ENCODE measurements around the gene NR1H3.
A peak's percentile ranks its signal among the peaks of the same experiment; 100 is the strongest.
"Not testable (repeated sequence)": the region's sequence is repeated elsewhere in the genome, so short reads cannot be mapped to it uniquely, and the experiment has no call there.

NR1H3 gene

DNA sequence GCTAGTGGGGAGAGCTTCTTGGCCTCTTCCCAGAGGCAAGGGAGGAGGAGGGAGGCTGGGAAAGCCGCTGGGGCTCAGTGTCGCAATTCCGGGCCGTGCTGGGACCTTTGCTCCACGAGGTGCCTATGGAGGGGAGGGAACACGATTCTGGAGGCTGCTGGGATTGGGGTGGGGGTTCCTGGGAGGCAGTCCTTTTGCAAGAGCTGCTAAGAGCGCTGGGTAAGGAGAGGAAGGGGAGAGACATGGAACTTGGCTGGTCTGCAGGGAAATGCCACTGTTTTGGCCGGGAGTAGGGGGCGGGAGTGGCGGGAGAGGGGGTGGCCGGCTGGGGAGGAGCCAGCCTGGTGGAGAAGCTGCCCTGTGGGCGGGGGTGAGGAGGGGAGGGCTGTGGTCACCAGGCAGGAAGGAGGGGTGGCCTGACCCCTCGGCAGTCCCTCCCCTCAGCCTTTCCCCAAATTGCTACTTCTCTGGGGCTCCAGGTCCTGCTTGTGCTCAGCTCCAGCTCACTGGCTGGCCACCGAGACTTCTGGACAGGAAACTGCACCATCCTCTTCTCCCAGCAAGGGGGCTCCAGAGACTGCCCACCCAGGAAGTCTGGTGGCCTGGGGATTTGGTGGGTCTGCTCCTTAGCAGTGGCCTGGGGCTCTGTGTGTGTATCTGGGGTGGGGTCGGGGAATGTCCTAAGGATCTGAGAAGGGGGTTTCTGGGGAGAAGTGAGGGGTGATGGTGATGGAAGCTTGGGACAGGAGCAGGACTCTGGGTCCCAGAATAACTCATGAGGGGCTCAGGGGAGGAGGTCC, at the start of gene NR1H3:
TSS of gene NR1H3 (plus strand) at position 480 of the 800 bp plus-strand sequence. CDS start 1,221 bp downstream, outside the sequence.
- DNase-seq = peak in 29 of 58 donors; percentile 21 to 72 (median 39)

DNA sequence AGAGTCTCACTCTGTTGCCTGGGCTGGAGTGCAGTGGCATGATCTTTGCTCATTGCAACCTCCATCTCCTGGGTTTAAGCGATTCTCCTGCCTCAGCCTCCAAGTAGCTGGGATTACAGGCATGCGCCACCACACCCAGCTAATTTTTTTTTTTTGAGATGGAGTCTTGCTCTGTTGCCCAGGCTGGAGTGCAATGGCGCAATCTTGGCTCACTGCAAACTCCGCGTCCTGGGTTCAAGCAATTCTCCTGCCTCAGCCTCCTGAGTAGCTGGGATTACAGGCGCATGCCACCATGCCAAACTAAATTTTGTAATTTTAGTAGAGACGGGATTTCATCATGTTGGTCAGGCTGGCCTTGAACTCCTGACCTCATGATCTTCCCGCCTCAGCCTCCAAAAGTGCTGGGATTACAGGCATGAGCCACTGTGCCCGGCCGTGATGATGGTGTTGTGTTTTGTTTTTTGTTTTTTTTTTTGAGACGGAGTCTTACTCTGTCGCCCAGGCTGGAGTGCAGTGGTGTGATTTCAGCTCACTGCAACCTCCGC, 49.7 kb upstream of the NR1H3 start:
- not testable (repeated sequence) for DNase-seq

DNA sequence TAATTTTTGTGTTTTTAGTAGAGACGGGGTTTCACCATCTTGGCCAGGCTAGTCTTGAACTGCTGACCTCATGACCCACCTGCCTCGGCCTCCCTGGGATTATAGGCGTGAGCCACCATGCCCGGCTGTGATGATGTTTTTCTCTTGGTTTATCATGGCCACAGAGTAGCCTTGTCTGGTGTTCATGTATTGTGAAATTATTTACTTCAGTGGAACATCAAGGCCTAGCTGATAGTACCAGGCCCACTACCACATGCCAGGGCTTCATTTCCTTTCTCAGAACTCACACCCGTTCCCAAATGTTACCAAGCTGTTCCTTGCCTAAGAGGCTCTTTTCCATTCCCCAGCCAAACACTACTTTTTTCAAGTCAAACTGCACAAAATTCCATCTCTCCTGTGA, 49.2 kb upstream of the NR1H3 start:
- DNase-seq = no peak

DNA sequence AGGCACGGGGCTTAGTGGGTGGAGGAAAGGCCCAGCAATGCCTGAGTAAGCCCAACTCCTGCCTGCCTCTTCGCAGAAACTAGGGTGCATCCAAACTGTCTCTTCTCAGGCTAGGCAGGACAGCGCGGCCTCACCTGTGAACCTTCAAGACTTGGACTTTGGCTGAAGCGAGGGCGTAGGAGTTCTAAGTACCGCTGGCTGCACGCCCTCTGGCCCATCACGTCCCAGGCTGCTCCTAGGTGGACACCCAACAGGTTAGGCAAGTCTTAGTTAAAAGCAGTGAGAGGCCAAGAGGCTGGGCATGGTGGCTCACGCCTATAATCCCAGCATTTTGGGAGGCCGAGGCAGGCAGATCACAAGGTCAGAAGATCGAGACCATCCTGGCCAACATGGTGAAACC, 44.9 kb upstream of the NR1H3 start:
- DNase-seq = no peak

DNA sequence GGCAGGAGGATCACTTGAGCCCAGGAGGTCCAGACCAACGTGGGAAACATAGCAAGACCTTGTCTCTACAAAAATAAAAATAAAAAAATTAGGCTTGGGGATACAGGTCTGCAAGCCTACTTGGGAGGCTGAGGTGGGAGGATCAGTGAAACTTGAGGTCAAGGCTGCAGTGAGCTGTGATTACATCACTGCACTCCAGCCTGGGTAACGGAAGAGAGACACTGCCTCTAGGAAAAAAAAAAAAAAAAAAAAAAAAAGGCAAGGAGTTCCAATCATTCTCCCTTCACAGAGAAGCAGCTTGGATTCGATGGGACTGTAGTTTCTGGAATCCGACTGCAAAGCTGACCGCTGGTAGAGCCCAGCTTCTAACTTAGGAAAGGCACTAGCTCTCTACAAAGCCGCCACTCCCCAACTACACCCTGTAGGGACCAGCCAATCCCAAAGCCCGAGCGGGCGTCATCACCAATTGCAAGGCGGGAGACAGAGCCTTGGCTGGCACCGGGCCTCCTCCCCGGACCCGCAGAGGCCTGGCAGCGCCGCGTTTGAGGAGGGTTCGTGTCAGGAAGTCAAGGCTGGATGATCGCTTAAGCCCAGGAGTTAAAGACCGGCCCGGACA, 43.7 kb upstream of the NR1H3 start:
- DNase-seq = peak; percentile 13 to 96 (median 90)

DNA sequence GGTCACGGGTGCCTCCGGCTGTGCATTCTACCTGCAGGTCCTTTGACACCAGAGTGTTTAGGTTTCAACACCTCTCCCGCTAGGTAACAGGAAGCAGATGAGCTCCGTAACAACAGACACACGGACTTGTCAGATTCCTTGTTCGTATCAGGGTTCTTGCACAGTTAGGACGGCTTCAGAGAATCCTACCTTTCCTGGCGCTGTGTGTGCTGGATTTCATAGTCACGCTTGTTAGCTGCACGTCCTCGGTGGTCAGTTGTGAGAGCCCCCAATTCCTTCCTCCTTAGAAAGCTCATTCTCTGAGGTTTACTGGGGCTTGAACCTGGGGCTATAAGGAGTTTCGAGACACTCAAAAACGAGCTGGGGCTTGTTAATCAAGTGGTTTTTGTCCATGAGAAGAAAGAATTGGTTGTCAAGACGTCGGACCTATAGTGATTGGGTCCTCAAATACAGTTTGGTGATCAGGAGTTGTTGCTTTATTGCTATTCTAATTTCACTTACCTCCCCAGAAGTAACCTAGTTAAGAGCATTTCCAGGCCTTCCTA, 42.4 kb upstream of the NR1H3 start:
- DNase-seq = no peak

DNA sequence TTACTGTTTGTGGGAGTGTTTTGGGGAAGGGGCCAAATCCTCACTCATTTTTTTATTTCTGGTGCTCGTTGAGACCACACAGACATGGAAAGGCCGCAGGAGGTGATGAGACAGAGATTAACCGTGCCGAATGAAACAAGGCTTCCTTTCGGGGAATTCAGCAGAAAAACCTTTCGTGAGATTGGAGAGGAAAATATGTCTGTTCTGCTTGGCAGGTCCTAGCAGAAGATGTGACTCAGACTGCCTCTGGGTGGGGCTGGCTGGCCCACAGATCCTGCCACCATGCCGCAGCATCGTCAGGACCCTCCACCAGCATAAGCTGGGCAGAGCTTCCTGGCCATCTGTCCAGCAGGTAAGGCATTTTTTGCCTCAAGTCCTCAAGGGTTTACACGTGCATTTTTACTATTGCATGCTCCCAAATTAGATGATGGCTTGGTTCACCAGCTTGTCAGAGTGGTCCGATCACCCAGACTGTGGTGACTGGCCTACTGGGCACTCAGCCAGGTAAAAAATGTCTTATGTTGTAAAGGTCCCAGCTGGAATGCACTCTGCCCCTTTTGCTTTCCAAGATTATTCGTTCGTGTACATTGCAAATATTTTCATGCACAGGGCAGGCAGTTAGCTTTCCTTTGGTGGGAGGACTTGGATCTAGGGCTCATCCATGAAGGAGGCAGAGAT, 41.5 kb upstream of the NR1H3 start:
- DNase-seq = peak in 17 of 58 donors; percentile 2 to 61 (median 25)

DNA sequence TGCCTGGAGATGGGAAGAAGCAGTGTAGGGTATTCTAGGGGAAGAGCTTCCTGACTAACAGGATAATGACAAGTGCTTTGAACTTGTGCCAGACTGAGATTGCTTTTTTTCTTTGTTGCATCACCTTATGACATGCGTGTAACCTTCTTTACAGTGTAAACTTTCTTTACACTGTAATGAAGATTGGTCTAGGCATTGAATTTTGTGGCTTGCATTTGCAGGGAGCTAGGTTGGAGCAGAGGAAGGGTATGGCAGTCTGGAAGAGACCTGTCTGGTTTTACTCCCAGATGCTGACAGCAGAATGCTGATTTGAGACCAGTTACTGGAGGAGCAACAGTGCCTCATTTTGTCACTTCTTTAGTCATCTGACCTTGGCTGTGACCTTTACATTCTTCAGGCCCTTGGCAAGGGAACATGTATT, 37.4 kb upstream of the NR1H3 start:
- DNase-seq = no peak

DNA sequence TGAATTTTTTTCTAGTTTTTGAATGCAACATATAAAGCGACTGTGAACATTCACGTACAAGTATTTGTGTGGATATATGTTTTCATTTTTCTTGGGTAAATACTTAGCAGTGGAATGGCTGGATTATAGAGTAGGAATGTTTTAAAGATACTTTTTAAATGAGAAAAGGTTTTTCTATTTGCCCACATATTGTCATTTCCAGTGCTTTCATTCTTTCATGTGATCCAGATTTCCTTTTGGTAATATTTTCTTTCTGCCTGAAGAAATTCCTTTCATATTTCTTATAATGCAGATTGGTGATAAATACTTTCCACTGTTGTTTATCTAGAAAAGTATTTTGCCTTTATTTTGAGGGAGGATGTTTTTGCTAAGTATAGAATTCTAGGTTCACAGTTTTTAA, 35.1 kb upstream of the NR1H3 start:
- no peak for DNase-seq

DNA sequence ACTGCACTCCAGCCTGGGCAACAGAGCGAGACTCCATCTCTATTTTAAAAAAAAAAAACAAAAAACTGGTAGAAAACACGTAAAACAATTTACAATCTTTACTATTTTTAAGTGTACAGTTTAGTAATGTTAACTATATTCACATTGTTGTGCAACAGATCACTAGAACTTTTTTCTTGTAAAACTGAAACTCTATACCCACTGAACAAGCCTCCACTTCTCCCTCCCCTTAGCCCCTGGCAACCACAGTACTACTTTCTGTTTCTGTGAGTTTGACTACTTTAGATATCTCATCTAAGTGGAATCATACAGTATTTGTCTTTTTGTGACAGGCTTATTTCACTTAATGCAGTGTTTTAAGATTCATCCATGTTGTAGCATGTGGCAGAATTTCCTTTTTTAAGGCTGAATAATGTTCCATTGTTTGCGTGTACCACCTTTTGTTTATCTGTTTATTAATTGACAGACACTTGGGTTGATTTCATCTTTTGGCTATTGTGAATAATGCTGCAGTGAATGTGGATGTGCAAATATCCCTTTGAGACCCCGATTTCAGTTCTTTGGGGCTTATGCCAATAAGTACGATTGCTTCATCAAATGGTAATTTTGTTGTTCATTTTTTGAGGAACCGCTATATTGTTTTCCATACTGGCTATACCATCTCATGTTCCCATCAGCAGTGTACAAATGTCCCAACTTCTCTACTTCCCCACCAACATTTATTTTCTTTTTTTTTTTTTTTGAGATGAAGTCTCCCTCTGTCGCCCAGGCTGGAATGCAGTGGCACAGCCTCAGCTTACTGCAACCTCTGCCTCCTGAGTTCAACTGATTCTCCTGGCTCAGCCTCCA, 32.0 kb upstream of the NR1H3 start:
- no peak for DNase-seq

DNA sequence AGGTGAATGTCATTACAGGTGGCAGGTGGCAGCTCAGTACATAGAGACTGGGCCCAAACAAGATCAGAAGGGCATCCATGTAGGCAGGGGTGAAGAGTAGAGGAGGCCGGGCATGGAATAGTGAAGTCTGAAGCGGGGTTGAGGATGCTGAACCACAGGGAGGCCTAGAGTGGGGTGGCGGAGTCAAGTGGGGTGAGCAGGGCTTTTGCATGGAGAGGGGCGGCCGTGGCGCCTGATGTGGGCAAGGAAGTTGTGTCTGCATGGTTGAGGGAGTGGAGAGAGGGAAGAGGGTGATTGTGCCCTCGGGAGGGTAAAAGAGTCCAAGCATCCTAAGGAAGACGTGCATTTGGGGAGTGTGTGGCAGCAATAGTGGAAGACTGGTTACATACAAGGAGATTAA, 28.6 kb upstream of the NR1H3 start:
- no peak for DNase-seq

DNA sequence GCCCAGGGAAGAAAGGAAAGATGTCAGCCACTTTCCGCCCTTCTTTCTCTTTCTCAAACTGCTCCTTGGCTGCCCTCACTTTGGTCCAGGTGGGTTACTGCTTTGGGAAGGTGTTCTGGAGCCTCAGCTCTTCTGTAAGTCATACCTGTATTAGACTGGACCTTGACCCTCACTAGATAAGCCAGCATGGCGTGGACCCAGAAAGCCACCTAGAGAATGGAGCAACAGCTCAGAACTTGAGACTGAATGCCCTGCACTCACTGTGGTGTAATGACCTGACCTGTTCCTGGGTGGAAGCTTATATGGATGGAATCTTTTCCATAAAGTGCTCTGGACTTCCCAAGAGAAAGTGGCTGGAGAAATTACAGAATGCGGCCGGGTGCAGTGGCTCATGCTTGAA, 24.7 kb upstream of the NR1H3 start:
- DNase-seq = no peak

DNA sequence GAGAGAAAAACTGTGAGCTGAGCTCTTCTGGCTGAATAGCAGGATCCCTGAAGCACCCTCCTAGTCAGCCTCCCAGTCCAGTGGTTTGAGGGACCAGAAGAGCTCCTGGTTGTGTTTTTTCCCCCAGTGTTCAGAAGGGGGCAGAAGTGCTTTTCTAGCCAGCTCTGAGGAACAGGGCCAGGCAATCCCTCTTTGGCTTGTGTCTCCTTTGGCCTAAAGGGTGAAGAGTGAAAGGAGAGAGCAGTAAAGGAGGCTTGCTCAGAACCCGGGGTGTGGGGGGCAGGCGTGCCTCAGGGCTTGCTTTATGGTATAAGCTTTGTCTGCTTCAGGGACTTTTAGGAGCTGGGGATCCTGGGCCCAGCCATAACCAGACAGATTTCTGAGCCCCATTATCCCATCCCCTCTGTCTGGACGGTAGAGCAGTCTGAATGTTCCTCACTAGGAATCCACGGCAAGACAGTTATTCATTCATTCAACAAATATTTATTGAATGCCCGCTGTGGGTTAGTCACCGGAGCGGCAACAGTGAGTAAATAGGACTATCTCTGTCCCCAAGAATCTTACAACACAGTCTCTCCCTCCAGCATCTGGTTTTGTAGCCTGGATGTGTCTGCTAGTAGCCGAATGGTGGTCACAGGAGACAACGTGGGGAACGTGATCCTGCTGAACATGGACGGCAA, 23.7 kb upstream of the NR1H3 start:
- peak in 7 of 58 donors; percentile 3 to 35 (median 12) for DNase-seq

DNA sequence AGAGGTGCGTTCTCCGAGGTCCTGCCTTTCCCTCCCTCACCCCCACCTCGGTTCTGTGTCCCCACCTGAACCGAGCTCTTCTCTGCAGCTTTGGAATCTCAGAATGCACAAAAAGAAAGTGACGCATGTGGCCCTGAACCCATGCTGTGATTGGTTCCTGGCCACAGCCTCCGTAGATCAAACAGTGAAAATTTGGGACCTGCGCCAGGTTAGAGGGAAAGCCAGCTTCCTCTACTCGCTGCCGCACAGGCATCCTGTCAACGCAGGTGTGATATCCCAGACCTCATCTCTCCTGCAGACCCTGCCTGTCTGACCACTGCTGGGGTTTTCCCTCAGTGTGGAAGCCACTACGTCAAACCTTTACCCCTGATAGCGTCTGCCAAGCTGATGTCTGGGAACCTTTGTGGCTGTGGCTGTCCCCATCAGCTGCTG, 23.1 kb upstream of the NR1H3 start:
- DNase-seq = peak in 3 of 58 donors; percentile 10 to 36 (median 16)

DNA sequence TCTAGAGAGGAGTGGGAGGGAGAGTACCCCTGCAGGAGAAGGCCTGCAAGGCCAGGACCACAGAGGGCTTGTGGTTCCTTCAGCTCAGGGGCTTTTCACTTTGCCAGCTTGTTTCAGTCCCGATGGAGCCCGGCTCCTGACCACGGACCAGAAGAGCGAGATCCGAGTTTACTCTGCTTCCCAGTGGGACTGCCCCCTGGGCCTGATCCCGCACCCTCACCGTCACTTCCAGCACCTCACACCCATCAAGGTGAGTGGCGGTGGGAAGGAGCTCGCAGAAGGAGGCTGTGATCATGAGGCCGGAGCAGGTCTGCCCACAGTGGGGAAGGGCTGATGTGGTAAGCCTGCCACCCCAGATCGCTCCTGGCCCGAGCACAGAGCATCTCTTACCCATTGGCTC, 22.6 kb upstream of the NR1H3 start:
- DNase-seq = no peak

DNA sequence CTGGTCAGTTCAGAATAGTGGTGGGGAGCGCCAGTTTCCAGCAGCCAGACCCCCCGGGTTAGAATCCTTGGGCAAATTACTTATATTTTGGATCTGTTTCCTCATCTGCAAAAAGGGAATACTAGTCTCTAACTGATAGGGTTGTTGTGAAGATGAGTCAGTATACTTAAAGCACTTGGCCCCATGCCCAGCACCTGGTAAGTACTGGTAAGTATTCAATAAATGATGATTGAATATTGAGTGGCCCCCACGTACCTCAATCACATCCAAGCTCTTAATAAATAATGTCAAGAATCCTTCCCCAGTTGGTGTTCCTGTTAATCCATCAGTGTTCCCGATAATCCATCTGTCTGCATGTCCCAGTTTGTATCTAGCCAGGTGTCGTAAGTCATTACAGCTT, 21.3 kb upstream of the NR1H3 start:
- peak in 1 of 58 donors; percentile 8 for DNase-seq

DNA sequence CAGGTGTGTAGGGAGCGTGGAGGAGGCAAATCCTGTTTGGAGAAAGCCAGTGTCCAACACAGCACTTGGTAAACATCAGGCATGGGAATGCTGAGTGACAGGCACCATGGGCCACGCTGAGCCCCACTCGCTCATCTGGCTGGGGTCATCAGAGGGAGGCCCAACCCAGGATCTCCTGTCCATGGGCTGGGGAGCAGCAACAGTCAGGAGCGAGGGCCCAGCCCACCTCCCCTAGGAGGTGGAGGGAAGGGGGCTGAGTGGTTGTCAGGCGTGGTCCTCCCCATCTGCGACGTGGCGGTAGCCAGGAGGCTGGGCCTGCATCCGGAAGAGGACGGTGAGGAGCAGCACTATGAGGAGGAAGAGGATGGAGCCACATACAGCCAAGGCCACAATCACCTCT, 17.9 kb upstream of the NR1H3 start:
- DNase-seq = no peak

DNA sequence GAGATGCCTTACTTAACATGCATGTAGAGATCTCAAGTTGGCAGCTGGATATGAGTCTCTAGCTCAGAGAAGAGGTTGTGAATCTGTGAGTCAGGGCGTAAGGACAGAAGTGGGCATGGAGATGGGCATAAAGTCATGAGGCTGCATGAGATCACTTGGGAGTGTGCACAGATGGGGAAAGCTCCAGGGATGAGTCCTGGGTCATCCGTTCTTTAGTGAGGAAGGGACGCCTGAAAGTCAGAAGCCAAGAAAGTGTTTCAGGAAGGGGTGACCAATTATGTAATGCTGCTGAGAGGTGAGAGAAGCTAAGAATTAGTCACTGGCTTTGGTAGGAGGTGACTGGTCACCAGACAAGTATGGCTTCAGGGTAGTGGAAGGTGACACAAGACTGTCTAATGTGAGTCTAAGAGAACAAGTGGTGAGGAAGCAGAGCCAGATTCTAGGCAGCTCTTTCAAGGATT, 15.9 kb upstream of the NR1H3 start:
- no peak for DNase-seq

DNA sequence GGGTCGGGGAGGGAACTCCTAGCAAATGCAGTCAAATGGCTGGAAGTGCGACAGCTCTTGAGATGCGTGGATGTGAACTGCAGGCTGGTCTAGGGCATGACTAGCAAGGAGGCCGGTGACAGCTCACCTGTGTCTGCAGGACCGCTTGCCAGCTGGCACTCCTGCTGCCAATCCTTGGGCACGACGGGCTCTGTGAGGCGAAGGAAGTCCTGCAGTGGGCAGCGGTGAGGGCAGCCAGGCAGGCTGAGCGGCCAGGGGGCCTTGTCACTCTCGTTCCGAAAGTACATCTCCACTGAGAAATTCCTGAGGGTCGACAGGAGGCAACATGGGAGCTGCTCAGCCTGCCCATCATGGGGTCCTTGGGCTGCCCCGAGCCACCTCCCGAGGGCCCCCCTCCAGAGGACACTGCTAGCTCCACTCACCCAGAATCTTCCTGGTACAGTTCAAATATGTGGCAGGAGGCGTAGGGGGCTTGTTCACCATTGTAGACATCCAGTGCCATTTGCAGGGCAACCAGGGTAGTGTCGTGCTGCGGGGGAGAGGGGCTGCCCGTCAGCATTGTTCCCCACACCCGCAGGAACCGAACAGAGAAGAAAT, 15.1 kb upstream of the NR1H3 start:
- DNase-seq = no peak

DNA sequence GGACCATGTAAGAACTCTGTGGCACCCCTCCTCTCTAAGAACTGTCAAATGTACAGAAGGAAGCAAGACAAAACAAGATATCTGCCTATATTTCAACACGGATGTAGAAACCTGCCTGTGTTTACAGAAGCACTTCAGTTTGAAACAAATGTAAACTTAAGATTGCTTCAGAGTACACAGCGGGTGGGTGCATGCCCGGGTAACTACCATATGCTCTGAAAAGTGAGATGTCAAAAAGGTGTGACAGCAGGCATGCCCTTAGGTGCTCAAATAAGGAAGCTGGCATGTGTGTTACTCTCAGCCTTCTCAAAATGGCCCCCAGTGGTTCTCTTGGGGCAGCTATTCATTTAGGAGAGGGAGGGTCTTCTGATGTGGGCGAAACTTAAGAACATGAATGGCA, 14.3 kb upstream of the NR1H3 start:
- DNase-seq = no peak
